ENCODE data around the gene EIF4B. TPM values are rescaled to one million over a fixed set of nuclear protein-coding genes. Genes with fewer than 3 reads are reported as not detected.

Gene EIF4B
- total RNA-seq, 1 experiment from 2014 or later: 809 TPM

- no peak overlapping the region for H3K4me3 ChIP-seq (replicated peaks in 1 of 2; ENCODE audit: low read depth in 1 of 2, low read length in 2 of 2)
- H3K4me1 ChIP-seq (ENCODE audit: control insufficient read depth in 1 of 2, insufficient read depth in 2 of 2, low read length in 2 of 2): peaks cover 15 to 22% of the 10 kb centered on the region in 2 experiments
- H3K9me2 ChIP-seq (ENCODE audit: insufficient read depth): no peaks in the 10 kb centered on the region; the same call in 1 of the 2 replicates
- no peaks in the 10 kb centered on the region for H3K79me2 ChIP-seq (ENCODE audit: insufficient read depth, low read length)
- no peak overlapping the region for H2AFZ ChIP-seq (ENCODE audit: low read depth, low read length, poor library complexity, severe bottlenecking)
- intact Hi-C loops (cut with micrococcal nuclease): no loop called here
- DNase-seq (ENCODE audit: low read depth, low spot score): no peak
- H3K27ac ChIP-seq (ENCODE audit: low read depth, low read length): no peak overlapping the region
- ATAC-seq: no peak
- H3K9ac ChIP-seq (ENCODE audit: low read length): no peak overlapping the region
- no peaks in the 10 kb centered on the region for H4K20me1 ChIP-seq (ENCODE audit: insufficient read depth)
- BruUV-seq (replicated peaks): no TSS peak
- TF ChIP-seq REST (IDR thresholded peaks at IDR 0.05; ENCODE audit: low read depth) (no peak), SRF (IDR thresholded peaks at IDR 0.05; ENCODE audit: low read depth) (no peak), SP1 (IDR thresholded peaks at IDR 0.05; ENCODE audit: low read depth) (no peak), SIN3A (IDR thresholded peaks at IDR 0.05; ENCODE audit: low read depth) (no peak), CBX3 (IDR thresholded peaks at IDR 0.05; ENCODE audit: low read depth) (no peak), EGR1 (IDR thresholded peaks at IDR 0.05; ENCODE audit: low read depth) (no peak), JUND (IDR thresholded peaks at IDR 0.05) (no peak), ELF1 (IDR thresholded peaks at IDR 0.05; ENCODE audit: borderline replicate concordance, low read depth) (no peak)
- RAD21 ChIA-PET (ENCODE audit: low non-redundant PET in 1 of 2, low total read pairs in 2 of 2, uncharacterized antibody in 2 of 2, unreplicated experiment in 2 of 2): no interaction called here
- no peaks in the 10 kb centered on the region for H3K27me3 ChIP-seq (ENCODE audit: insufficient read depth, low read length)
- H3K36me3 ChIP-seq (ENCODE audit: control insufficient read depth in 1 of 2, insufficient read depth in 2 of 2, low read length in 2 of 2): no peaks in the 10 kb centered on the region
- H3K4me2 ChIP-seq (ENCODE audit: low read length): no peak overlapping the region
- CTCF ChIA-PET: no interaction called here
- POLR2A ChIA-PET: interaction anchor here (1.3 kb wide), 1 partner anchor 11 kb away, joined by 5 read pairs; the partner anchor contains the start of gene SPRYD3
- H3K9me3 ChIP-seq (ENCODE audit: control insufficient read depth in 1 of 2, insufficient read depth in 1 of 2, low read depth in 1 of 2, low read length in 2 of 2): no peaks in the 10 kb centered on the region
Observed at GRCh38 chr12:53090554-53090953, 84.3 kb downstream of the EIF4B start.

Data from HCT116 (cell line).